ENCODE data around the gene MC1R. TPM values are rescaled to one million over a fixed set of nuclear protein-coding genes. Genes with fewer than 3 reads are reported as not detected.

The MC1R gene
- total RNA-seq, 6 experiments from 2014 or later, result 0.31 to 1.6 (median 0.77) TPM

DNA sequence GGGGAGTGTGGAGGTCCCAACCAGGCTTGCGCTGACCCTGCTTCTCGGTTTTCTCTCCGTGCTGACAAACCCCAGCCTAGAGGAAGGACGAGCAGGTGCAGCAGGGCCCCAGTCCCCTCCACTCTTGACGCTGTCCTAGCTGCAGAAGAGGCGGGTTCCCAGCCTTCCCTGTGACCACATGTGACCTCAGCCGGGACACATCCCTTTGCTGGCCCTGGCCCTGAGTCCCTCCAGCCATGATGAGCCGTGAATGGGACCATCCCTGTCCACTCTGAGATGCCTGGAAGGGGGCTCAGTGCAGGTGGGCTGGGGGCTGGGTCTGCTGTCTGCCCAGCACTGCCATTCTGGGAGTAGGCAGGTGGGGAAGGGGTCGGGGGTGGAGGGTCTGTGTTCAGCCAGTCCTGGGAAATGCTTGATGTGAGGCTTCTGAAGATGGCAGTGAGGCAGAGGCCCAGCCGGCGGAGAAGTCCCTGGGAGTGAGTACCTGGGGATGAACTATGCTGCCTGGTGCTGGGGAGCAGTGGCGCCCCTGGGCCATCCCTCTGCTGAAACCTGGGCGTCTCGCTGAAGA is 2.6 kb downstream of the MC1R start:
- Histone ChIP-seq H3K27ac (no peak overlapping the region), H3K4me3 (no peak overlapping the region), H3K4me1 (peaks cover 0 to 12% (median 0%) of the 10 kb centered on the region in 4 donors), H3K27me3 (peaks cover 0 to 16% of the 10 kb centered on the region in 2 donors), H3K9me3 (no peaks in the 10 kb centered on the region), H3K36me3 (no peaks in the 10 kb centered on the region)
- intact Hi-C loops (cut with DNase I), result no loop called here
- ATAC-seq (no peak), DNase-seq (no peak)
- TF ChIP-seq POLR2A (IDR thresholded peaks at IDR 0.05), result no peak
- TF ChIP-seq, protein P1, sequence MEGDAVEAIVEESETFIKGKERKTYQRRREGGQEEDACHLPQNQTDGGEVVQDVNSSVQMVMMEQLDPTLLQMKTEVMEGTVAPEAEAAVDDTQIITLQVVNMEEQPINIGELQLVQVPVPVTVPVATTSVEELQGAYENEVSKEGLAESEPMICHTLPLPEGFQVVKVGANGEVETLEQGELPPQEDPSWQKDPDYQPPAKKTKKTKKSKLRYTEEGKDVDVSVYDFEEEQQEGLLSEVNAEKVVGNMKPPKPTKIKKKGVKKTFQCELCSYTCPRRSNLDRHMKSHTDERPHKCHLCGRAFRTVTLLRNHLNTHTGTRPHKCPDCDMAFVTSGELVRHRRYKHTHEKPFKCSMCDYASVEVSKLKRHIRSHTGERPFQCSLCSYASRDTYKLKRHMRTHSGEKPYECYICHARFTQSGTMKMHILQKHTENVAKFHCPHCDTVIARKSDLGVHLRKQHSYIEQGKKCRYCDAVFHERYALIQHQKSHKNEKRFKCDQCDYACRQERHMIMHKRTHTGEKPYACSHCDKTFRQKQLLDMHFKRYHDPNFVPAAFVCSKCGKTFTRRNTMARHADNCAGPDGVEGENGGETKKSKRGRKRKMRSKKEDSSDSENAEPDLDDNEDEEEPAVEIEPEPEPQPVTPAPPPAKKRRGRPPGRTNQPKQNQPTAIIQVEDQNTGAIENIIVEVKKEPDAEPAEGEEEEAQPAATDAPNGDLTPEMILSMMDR (IDR thresholded peaks at IDR 0.05), result no peak
- 27% methylated on average over 6 of the region's 14 CpGs for WGBS (ENCODE audit: insufficient coverage, low coverage, low lambda C conversion rate, missing lambda C conversion rate)

DNA sequence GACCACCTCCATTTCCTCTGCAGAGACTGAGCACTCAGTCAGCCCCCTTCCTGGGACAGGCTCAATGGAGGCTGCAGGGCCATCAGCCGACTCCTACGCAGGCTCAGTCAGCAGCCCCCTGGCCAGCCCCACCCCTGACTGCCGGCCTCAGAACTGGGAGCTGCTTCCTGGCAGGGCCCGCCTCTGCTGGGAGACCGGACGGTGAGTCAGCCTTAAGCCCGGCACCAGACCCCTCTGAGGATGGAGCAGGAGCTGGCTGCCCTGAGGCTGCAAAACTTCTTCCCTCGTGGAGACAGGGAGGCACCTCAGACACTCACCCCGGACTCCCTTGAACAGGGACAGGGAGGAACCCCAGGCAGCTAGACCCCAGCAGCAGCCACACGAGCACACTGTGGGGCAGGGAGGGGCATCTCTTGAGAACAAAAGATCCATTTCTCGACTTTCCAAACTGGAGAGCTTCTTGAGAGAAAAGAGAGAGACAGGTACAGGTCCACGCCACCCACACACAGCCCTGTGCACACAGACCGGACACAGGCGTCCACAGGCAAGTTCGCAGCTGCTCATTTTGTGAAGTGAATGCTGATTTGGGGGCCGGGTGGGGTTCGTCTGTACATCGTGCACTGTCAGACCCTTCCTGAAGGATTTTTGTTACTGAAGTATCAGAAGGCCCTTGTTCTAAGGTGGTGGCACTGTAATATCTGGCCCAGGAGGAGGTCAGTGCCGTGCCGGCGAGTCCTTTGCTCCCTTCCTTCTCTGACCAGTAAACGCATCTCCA is 3.2 kb downstream of the MC1R start:
- 2% methylated on average over 7 of the region's 22 CpGs for WGBS (ENCODE audit: insufficient coverage, low coverage, low lambda C conversion rate, missing lambda C conversion rate)
- ATAC-seq (peak; percentile 29 to 64 (median 46)), DNase-seq (peak in 1 of 3 donors; percentile 77)
- Histone ChIP-seq H3K36me3 (no peaks in the 10 kb centered on the region), H3K4me3 (peak overlapping the region in 2 of 3 donors; percentile 30 to 40), H3K27me3 (peaks cover 0 to 16% of the 10 kb centered on the region in 2 donors), H3K27ac (peak overlapping the region in 1 of 3 donors; percentile 75), H3K9me3 (no peaks in the 10 kb centered on the region), H3K4me1 (peaks cover 0 to 16% (median 0%) of the 10 kb centered on the region in 4 donors)
- TF ChIP-seq, protein P1 (IDR thresholded peaks at IDR 0.05), result no peak
- TF ChIP-seq POLR2A (IDR thresholded peaks at IDR 0.05), result peak; percentile 13
- intact Hi-C loops (cut with DNase I), result no loop called here

DNA sequence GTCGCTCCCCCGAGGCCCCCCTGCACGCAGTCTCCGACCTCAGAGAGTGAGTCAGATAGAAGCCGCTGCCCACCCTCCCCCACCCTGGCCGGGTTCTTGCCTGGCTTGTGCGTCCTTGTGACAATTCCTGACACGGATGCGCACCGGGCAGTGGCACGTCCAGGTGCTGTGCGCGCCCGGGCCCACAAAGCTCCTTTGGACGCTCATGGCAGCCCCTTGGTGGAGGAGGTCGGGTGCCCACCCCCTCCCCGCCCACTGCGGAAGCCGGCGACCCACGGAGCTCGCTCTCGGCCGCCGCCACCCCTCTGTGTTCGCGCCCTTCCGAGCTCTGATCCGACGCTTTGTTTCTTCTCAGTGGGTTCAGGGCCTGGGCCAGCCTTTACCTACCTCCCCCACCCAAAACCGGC is 3.8 kb downstream of the MC1R start:
- intact Hi-C loops (cut with DNase I), result no loop called here
- H3K9me3 ChIP-seq, result no peaks in the 10 kb centered on the region
- peak overlapping the region in 2 of 3 donors; percentile 30 to 40 for H3K4me3 ChIP-seq
- ATAC-seq (peak in 1 of 4 donors; percentile 31), DNase-seq (peak in 1 of 3 donors; percentile 74)
- no peaks in the 10 kb centered on the region for H3K36me3 ChIP-seq
- H3K27ac ChIP-seq, result peak overlapping the region in 2 of 3 donors; percentile 18 to 75
- WGBS (ENCODE audit: insufficient coverage, low coverage, low lambda C conversion rate, missing lambda C conversion rate), result 2% methylated on average over 7 of the region's 31 CpGs
- H3K27me3 ChIP-seq, result peaks cover 0 to 16% of the 10 kb centered on the region in 2 donors
- TF ChIP-seq, protein P1 (IDR thresholded peaks at IDR 0.05), result no peak
- no peak for TF ChIP-seq POLR2A (IDR thresholded peaks at IDR 0.05)
- H3K4me1 ChIP-seq, result peaks cover 0 to 15% (median 0%) of the 10 kb centered on the region in 4 donors

DNA sequence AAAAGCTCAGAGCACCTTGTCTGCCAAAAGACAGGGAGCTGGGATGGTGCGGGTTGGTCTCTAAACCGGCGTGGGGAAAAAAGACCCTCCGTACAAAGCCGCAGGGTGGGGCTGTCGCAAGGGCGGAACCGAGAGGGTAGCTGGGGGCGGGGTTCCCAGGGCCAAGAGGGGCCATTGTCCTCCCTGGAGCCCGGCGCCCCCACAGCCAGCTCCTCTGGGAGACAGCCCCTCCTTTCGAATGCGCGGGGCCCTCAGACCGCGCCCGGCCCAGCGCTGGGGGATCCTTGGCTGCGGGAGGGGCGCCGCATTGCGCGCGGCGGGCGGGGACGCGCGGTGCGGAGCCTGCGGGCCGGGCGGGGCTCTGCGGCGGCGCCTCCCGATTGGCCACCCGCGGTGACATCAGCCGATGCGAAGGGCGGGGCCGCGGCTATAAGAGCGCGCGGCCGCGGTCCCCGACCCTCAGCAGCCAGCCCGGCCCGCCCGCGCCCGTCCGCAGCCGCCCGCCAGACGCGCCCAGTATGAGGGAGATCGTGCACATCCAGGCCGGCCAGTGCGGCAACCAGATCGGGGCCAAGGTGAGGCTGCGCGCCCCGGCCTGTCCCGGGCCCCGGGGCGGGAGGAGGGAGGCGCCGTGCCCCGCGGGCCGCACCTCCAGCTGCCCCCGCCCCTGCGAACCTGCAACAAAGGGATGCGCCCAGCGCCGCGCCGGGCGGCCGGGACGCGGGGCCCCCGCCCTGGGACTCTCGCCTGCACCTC is 4.4 kb downstream of the MC1R start, which contains the start of gene TUBB3:
TUBB3 (plus strand) TSS at position 459 of the 756 bp plus-strand sequence; CDS start at position 519, 60 bp downstream.
- intact Hi-C loops (cut with DNase I), result no loop called here
- Histone ChIP-seq H3K4me3 (peak within 1 kb of the TSS in 2 of 3 donors; percentile 30 to 40), H3K4me1 (peaks cover 0 to 12% (median 0%) of the 10 kb centered on the region in 4 donors), H3K36me3 (no peaks in the 10 kb centered on the region), H3K27ac (peak within 1 kb of the TSS in 2 of 3 donors; percentile 18 to 75), H3K9me3 (no peaks in the 10 kb centered on the region), H3K27me3 (peaks cover 0 to 16% of the 10 kb centered on the region in 2 donors)
- ATAC-seq, result peak; percentile 4 to 32 (median 26)
- peak in 2 of 3 donors; percentile 50 to 75 for DNase-seq
- WGBS (ENCODE audit: insufficient coverage, low coverage, low lambda C conversion rate, missing lambda C conversion rate), result 0% methylated on average over 3 of the region's 88 CpGs
- peak; percentile 79 for TF ChIP-seq POLR2A (IDR thresholded peaks at IDR 0.05)
- TF ChIP-seq, protein P1 (IDR thresholded peaks at IDR 0.05), result no peak

Data from right lobe of liver (tissue), 6 donors.